Muscle layer of duodenum (tissue), 2 donors: ENCODE measurements around the gene GNAQ.

Experiments used
- H3K27ac ChIP-seq: one replicate; pipeline ENCODE4 v1.7.0; 2013; ENCODE audit warnings: mild to moderate bottlenecking, low read length
- H3K27me3 ChIP-seq: one replicate; pipeline ENCODE4 v1.7.0; 2013; ENCODE audit warnings: low read depth, mild to moderate bottlenecking, control low read depth, low read length
- H3K36me3 ChIP-seq, 2 donors: one replicate each; pipeline ENCODE4 v1.7.0; 2013; ENCODE audit warnings: low read length in 2 of 2, control low read depth in 1 of 2, mild to moderate bottlenecking in 1 of 2; ENCODE audit not compliant: insufficient read depth in 2 of 2, control insufficient read depth in 1 of 2
- H3K4me1 ChIP-seq, 2 donors: one replicate each; pipeline ENCODE4 v1.7.0; 2013; ENCODE audit warnings: low read length in 2 of 2, mild to moderate bottlenecking in 2 of 2, control low read depth in 1 of 2, moderate library complexity in 1 of 2; ENCODE audit not compliant: insufficient read depth in 2 of 2, control insufficient read depth in 1 of 2
- H3K4me3 ChIP-seq, 2 donors: one replicate each; pipeline ENCODE4 v1.7.0; 2013; ENCODE audit warnings: low read length in 2 of 2, low read depth in 1 of 2, mild to moderate bottlenecking in 1 of 2
- H3K9me3 ChIP-seq, 2 donors: one replicate each; pipeline ENCODE4 v1.7.0; 2013; ENCODE audit warnings: low read length in 2 of 2, control low read depth in 1 of 2, mild to moderate bottlenecking in 1 of 2; ENCODE audit not compliant: control insufficient read depth in 1 of 2
- donor health status: healthy.

The GNAQ gene

GRCh38 chr9:78047106-78047505, 15.5 kb upstream of the GNAQ start:
- Histone ChIP-seq H3K27ac (no peak overlapping the region), H3K27me3 (no peaks in the 10 kb centered on the region), H3K36me3 (no peaks in the 10 kb centered on the region), H3K9me3 (no peaks in the 10 kb centered on the region), H3K4me1 (no peaks in the 10 kb centered on the region), H3K4me3 (no peak overlapping the region)

DNA sequence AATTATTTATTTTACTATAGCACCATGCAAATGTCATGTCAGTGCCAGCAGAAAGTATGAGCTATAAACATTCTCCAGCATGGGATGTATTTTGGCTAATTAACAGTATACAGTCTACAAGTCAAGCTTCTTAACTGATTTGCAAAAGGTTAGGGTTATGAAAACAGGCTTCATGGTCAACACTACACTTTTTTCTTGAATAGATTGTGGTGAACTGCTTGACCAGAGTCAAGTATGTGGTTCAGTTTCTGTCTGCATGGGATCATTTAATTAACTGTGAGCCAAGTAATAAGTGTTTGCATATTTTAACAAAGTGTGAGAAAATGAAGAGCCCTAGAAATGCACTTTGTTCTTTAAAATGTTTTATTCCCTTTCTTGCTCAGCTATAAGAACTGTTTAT, 14.5 kb upstream of the GNAQ start:
- no peak overlapping the region for H3K4me3 ChIP-seq
- H3K27ac ChIP-seq: no peak overlapping the region
- H3K4me1 ChIP-seq: no peaks in the 10 kb centered on the region
- no peaks in the 10 kb centered on the region for H3K36me3 ChIP-seq
- no peaks in the 10 kb centered on the region for H3K9me3 ChIP-seq
- no peaks in the 10 kb centered on the region for H3K27me3 ChIP-seq

- Histone ChIP-seq H3K4me1 (no peaks in the 10 kb centered on the region), H3K27me3 (no peaks in the 10 kb centered on the region), H3K27ac (no peak overlapping the region), H3K36me3 (no peaks in the 10 kb centered on the region), H3K9me3 (no peaks in the 10 kb centered on the region), H3K4me3 (no peak overlapping the region)
Measured at GRCh38 chr9:78044886-78045285, 13.3 kb upstream of the GNAQ start.

DNA sequence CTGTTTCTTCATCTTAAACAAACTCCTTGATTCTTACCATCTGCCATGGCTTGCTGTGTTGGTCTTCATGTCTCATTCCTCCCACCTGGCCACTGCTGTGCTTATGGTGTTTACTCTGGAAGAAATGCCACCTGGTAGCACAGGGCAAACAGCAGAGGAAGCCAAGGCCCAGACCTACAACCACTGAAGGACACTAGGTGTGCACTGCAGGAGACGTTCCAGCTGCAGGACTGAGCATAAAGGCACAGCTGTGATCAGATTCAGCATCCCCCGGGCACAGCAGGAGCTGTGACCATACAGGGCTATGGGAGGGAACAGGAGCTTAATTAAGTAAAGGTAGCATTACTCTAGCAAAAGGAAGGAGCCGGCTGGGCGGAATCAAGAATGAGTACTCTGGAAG, 12.6 kb upstream of the GNAQ start:
- Histone ChIP-seq H3K4me3 (no peak overlapping the region), H3K9me3 (no peaks in the 10 kb centered on the region), H3K36me3 (no peaks in the 10 kb centered on the region), H3K27ac (no peak overlapping the region), H3K27me3 (no peaks in the 10 kb centered on the region), H3K4me1 (no peaks in the 10 kb centered on the region)

DNA sequence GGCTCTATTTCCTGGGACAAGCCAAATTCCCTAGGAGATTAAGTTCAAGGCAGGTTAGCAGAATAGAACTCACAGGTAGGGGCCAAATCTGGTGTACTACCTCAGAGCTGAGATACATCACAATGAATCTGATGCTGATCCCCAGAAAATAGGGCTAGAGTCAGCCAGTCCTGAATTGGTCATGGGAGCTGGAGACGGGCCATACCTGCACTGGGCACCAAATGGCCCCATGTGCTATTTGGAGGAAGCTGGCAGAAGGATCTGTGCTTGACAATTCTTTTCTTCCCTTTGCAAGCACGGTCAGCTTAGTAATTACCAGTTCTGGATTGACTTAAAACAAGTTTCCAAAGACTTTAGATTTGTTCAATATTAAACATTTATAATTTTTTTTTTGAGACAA, 10.4 kb upstream of the GNAQ start:
- no peak overlapping the region for H3K27ac ChIP-seq
- H3K27me3 ChIP-seq: no peaks in the 10 kb centered on the region
- no peaks in the 10 kb centered on the region for H3K9me3 ChIP-seq
- H3K4me3 ChIP-seq: no peak overlapping the region
- no peaks in the 10 kb centered on the region for H3K4me1 ChIP-seq
- no peaks in the 10 kb centered on the region for H3K36me3 ChIP-seq

GRCh38 chr9:78040726-78041125, 9.1 kb upstream of the GNAQ start:
- H3K4me1 ChIP-seq: peaks cover 0 to 3% of the 10 kb centered on the region in 2 donors
- no peaks in the 10 kb centered on the region for H3K9me3 ChIP-seq
- H3K27me3 ChIP-seq: no peaks in the 10 kb centered on the region
- no peak overlapping the region for H3K4me3 ChIP-seq
- H3K36me3 ChIP-seq: no peaks in the 10 kb centered on the region
- no peak overlapping the region for H3K27ac ChIP-seq

DNA sequence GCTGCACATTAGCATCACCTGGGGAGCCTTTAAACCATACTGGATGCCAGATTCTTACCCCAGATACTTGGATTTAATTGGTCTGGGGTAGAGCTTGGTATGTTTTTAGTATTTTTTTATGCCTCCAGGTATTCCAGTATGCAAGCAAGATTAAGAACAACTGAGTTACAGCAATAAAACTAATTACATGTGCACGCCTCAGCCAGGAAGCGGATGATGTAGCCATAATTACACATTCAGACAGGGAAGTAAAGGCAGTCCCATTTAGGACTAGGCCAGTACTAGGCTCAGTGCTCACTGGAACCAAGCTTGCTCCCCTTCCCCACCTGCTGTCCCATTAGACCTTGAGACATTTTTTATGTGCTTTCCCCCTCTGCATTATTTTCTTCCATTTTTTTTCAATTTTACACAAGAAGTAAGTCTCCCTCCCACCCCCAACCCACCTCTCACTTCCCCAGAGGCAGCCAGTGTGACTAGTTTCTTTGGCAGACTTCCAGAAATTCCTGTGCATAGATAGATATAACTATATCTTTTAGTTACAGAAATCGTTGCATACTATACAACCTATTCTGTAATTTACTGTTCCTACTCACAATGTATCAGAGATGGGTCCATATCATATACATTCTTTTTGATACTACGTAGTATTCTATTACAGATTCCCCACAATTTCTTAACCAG, 7.1 kb upstream of the GNAQ start:
- Histone ChIP-seq H3K27me3 (no peaks in the 10 kb centered on the region), H3K9me3 (no peaks in the 10 kb centered on the region), H3K4me3 (no peak overlapping the region), H3K36me3 (no peaks in the 10 kb centered on the region), H3K27ac (no peak overlapping the region), H3K4me1 (peaks cover 11 to 13% of the 10 kb centered on the region in 2 donors)

DNA sequence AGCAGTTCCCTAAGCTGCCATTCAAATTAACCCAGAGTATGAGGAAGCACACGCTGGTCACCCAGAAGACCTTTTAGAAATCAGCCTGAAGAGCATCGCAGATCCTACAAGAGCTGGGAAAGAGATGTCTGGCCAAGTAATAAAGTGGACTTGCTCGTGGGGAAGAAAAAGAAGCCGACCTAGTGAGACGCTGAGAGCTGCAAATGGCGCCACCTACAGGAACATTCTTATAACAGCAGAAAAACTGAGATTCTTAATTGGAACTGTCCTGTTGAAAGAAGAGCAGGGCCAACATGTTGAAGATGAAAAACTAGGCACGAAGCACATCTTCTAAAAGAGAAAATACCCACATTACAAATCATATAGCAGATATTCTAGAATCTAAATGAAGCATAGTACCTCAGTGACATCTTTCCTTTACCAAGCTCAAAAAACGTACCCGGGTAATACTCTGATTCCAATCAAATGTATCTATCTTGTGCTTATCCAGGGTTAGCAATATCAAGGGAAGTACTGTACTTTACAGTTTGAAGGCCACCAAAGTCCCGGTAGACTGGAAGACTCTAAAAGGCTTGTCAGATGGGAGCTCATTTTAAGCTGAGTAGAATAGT, 3.9 kb upstream of the GNAQ start:
- Histone ChIP-seq H3K27me3 (no peaks in the 10 kb centered on the region), H3K27ac (no peak overlapping the region), H3K9me3 (no peaks in the 10 kb centered on the region), H3K4me3 (no peak overlapping the region), H3K4me1 (peaks cover 17 to 20% of the 10 kb centered on the region in 2 donors), H3K36me3 (no peaks in the 10 kb centered on the region)

DNA sequence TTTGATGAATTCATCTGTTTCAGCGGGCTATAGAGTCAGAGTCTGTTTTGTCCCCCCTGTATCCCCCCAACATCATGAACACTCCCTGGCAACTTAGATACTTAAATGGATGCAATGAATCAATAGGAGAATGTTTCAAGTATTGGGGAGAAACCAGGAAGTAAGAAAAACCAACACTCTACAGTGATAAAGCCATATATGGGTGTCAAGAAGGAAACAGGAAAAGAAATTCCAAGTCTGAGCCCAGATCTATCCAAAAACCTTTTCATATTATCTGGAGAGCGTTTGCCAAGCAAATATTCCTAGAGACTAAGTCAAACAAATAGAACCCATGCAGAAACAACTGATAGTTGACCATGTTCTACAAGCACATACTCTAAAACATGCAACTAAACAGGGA, 2.3 kb upstream of the GNAQ start:
- H3K36me3 ChIP-seq: no peaks in the 10 kb centered on the region
- H3K4me1 ChIP-seq: peaks cover 17 to 27% of the 10 kb centered on the region in 2 donors
- no peak overlapping the region for H3K27ac ChIP-seq
- no peaks in the 10 kb centered on the region for H3K9me3 ChIP-seq
- H3K4me3 ChIP-seq: no peak overlapping the region
- H3K27me3 ChIP-seq: no peaks in the 10 kb centered on the region

DNA sequence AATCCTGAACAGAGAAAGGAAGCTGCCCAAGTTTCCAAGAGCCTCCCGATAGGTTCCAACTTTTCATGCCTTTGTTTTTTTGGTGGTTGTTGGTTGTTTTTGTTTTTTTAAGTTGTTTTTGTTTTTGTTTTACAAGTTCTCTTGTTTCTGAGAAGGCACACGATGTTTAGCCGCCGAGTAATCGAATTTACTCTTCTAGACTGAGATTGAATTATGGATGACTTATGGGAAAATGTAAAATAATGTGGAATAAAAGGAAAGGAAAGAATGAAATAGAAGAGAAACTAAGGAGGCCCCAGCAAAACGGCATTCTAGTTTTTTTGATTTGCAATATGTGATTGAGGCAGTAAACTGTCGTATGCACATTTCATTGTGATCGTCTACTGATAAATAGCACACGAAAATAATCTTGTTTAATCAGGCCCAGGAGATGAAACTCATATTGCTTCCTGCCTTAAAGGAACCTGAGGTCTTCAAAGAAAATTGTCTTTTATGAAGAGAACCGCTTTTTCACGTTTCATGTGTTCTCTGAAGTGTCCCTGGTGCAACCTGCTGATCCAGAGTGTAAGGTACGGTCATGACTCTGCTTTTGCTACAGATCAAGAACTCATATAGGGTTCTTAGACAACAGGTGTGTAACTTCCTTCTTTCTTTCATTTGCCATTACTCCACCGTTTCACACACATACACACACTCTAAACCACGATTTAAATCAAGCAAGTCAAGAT, 1.3 kb upstream of the GNAQ start:
- Histone ChIP-seq H3K9me3 (no peaks in the 10 kb centered on the region), H3K4me1 (peaks cover 17 to 31% of the 10 kb centered on the region in 2 donors), H3K4me3 (peak overlapping the region; percentile 65 to 87), H3K36me3 (no peaks in the 10 kb centered on the region), H3K27me3 (no peaks in the 10 kb centered on the region), H3K27ac (peak overlapping the region; percentile 97)

DNA sequence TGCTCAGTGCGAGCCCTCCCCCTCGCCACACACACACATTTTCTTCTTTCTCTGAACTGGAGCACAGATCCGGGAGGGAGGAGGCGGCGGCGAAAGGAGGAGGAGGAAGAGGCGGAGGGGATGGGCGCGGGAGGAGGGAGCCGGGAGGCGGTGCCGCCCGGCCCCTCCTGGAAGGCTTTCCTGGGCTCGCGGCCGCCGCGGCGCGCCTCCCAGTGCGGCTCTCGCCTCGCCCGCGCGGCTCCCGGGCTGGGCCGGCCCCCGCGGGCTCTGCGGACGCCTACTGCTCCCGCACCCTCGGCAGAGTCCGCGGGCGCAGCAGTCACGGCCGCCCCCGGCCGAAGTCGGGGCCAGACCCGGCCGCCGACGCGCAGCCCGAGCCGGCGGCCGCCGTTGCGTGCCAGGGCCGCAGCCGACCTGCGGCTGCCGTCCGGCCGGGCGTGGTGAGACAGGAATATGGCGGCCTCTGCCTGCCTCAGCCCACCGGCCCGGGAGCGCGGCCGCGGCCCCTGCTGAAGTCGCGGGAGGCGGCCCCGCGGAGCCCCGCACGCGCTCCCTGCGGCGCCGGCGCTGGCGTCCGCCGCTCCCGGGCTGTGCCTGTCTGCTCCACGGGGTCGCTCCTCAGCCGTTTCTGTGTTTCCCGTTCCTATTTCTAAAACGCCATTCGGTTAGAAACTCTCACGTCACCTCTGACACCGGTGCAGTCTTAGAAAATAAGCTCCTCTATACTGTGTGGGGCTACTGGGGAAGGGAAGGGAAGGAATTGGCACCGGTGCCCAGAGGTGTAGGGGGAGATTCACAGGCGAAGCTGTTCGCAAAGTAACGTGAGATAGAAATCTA, 500 bp upstream of the GNAQ start:
- peak overlapping the region; percentile 97 for H3K27ac ChIP-seq
- H3K36me3 ChIP-seq: no peaks in the 10 kb centered on the region
- H3K9me3 ChIP-seq: no peaks in the 10 kb centered on the region
- H3K27me3 ChIP-seq: no peaks in the 10 kb centered on the region
- peak overlapping the region; percentile 65 to 87 for H3K4me3 ChIP-seq
- peaks cover 17 to 37% of the 10 kb centered on the region in 2 donors for H3K4me1 ChIP-seq
